Suppressor macrophage treated with lipopolysaccharide for 4 hours (primary cell): ENCODE data around the gene ATP5PB.

Experiments used
- DNase-seq: peaks from one replicate; pipeline ENCODE4 v3.0.0-alpha.2; 2020

The ATP5PB gene

DNA sequence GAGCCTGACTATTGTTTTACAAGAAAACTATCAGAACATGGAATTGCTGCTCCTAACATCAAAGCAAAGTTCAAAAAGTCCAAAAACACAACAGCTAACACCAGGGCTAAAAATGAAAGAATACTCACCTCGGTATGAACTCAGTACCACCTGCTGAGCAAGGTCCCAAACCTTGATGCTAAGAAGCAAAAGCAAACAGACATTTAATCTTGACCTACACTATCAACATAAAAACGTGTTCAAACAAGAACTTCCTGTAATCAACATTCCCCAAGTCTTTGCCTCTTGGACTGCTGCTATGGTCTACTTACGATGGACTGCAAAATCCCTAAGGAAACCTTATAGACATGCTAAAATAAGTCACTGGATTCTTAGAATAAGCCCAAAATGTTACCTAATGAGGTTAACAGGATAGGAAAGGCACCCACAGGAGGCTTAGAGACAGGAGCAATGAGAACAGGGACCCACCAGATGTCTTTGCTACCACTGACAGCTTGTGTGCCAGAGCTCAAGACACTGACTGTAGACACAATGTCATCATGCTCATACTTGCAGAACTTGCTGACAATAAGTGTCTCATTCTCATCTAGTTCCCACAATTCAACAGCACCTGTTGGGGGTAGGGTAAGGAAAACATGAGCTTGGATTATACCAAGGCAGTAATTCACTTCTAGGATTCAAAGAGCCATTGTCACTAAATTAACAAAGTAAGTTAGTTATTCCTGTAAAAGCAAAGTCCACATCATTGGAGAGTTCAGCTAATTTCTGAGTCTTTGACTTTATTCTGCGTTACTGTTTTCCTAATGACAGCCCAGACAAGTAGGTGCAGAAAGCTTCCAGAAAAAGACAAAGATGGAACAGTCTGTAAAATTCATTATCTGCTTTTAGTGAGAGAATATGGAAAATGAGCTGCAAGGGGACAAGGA lies 2.0 kb upstream of the ATP5PB start:
- DNase-seq: no peak

DNA sequence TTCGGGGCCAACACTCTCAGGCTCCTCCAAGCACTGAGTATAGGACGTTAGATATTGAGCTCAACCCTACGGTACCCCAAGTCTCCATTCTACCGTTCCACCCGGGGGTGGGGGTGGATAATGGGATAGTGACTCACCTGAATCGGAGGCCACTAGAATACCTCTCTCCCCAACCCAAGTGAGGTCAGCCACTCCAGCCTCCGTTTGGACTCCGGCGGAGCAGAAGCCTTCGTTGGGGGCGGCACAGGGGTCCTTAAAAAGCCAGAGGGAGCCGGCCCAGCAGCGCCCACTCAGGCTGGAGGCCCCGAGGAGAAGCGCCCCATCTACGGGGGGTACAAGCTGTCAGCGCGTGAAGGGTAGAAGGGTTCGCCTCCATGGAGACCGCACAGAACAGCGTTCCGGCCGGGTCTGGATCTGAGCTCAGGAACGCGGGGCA lies 764 bp upstream of the ATP5PB start:
- DNase-seq: no peak

DNA sequence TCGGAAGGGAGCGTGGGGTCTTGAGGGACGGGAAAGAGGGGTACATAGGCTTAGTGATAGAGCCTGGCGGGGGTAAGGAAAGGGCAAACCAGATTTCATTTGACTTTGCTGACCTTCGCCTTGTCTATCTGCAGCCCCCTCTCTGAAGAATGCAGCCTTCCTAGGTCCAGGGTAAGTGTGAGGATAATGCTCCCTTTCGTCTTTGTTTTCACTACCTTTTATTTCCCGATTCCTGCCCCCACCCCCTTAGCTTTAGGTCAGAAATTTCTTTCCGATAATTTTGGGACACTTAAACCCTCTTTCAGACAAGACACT lies 396 bp downstream of the ATP5PB start:
- DNase-seq: no peak

DNA sequence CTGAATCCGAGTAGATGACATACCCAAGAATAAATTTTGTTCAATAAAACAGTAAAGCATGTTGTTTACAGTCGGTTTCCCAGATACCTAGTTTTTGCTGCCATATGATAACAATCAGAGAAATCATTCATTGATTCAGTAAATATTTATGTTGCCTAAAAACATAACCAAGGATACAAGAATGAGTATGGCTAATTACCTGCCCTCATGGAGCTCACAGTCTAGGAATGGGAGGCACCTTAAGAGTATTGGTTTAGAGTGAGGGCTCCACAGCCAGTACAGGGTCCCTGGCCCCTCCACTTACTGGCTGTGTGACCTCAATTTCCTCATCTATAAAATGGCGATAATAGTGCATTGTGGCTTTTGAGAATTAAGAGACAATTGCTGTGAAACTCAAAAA lies 921 bp downstream of the ATP5PB start:
- DNase-seq: no peak

DNA sequence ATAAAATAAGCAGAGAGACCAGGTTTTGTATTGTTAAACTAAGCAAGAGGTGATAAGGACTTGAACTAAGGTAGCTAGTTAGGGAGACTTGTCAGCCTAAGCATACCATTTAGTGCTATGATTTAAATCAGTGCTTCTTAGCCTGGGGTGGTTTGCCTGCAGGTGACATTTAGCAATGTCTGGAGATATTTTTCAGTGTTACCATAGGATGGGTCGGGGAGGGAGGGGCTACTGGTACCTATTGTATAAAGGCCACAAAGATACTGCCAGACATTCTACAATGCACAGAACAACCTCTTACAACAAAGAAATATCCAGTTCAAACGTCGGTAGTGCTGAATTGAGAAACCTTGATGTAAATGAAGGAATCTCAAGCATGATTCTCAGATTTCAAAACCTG lies 3.3 kb downstream of the ATP5PB start:
- no peak for DNase-seq

DNA sequence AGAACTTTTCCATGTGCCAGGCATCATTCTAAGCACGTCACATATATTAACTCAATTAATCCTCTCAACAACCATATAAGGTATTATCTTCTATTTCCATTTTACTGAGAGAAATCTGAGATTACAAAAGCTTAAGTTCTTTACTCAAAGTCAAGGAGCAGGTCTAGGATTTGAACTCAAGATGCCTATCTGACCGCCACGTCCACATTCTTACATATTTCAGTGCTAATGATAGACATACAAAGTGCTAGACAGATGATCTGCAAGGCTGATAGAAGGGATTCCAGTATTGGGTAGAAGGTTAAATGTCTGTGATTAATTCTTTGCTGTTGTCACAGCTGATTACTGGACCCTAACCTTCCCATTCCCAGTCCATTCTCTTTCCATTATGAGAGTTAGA lies 4.4 kb downstream of the ATP5PB start:
- DNase-seq: no peak

DNA sequence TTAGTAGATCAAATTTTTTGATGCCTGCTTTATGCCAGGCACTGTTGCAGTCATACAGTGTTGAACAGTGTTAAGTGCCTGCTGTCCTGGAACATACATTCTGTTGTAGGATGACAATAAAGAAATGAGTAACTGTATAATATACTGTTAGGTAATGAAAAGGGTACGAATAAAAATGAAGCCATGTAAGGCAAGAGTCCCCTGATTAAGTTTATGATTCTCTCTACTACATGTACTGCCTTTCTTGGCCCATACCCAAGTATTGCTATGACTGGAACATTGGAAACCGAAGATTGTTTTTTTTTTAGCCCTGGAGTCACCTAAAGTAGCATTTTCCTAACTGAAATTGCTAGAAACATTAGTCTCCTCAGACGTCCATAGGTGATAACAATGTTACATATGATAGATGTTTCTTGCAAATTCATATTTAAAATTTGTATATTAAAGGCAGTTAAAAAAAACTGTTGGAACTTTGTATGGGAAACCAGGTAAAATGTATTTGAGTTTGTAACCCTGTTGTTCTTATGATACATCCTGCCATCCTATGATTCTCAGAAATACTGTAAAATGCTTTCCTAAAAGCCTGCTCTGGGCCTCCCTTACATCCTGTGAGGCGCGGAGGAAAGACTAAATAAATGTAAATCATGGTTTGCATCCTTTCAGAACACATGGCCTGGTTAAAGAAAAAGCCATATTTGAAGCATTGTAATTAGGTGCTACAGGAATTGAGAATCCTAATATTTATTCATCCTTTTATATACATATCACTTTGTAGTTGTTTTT lies 5.8 kb downstream of the ATP5PB start:
- no peak for DNase-seq

DNA sequence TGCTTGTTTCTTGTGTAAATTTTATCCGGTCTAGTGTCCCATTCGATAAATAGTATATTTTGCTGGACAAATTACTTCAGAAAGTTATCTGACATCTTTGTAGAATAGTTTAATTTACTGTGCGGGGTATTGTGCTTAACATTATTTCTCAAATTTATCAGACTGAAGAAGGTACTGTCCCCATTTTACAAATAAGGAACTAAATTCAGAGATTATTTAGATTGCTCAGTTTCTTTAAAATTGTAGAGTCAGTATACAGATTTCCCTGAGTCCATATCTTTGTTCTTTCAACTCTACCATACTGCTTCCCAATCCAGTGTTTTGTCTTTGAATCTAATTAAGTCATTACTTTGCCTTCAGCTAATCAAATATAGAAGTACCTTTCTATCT lies 6.4 kb downstream of the ATP5PB start:
- no peak for DNase-seq

DNA sequence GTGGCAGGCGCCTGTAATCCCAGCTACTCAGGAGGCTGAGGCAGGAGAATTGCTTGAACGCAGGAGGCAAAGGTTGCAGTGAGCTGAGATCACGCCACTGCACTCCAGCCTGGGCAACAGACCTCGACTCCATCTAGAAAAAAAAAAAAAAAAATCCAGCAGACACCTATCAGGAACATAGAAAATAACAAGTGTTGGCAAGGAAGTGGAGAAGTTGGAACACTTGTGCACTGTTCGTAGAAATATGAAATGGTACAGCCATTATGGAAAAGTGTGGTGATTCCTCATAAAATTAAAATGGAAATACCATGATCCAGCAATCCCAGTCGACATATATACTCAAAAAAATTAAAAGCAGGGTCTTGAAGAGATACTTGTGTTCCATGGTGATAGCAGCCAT lies 12.5 kb downstream of the ATP5PB start:
- no peak for DNase-seq

DNA sequence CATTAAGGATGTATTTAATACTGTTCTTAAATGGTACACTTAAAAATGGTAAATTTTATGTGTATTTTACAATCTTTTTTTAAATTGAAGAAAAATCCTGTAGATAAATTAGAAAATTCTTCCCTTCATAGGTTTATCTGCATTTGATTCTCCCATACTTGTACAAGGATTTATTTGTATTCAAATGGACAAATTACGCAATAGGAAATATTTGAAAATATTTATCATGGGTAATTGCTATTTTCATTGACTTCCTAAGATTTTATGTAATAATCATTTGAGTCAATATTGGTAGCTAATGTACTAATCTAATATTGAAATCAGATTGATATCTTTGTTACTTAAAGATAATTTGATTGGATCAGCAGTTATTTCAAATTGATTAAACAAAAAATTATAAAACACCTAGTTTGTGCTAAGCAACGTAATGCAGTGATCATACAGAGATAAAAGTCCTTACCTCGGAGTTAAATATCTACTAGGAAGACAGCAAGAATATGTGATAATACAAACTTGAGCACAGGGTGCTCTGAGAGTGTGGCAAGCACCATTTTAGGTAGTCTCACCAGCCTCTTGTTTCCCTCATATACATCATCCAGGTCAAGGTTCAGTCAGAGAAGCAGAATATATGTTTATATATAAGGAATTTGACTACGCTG lies 13.2 kb downstream of the ATP5PB start:
- no peak for DNase-seq

DNA sequence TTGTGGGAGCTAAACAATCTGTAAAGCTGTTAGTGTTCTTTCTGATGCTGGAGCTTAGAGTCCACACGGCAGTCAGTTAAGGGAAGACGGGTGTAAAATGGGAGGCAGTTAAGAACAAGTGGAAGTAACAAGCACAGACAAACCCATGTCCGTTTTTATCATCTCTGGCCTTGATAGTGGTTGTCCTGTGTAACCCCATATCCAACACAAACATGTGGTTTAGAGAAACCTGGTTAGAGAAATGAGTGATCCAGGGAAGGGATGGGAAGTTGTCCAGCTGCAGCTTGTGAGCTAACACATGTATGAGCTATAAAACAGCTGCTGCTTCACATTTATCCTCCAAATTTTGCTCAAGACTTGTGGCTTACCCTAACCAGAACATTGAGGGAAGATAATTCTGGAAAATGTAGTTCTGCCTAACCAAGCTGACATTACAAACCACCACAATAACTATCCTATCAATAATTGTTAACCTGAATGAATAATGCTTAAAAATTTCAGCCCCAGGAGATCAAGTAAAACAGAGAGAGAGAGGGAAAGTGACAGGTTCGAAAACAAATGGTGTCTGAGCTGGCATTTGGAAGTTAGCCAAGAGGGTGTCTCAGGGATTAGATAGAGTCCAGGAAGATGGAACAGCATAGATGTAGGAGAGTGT lies 13.9 kb downstream of the ATP5PB start:
- DNase-seq: no peak

DNA sequence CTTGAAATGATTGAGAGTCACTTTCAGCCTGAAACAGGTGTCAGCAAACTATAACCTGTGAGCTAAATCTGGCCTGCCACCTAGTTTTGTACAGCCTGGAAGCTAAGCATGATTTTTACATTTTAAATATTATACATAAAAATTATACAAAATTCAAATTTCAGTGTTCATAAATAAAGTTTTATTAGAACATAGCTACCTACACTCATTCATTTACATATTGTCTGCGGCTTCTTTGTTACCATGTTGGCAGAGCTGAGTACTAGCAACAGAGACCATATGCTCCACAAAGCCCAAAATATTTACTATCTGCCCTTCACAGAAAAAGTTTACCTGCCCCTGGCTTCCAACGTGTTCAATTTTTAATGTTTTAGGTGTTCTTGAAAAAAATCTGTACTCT lies 16.5 kb downstream of the ATP5PB start:
- no peak for DNase-seq

DNA sequence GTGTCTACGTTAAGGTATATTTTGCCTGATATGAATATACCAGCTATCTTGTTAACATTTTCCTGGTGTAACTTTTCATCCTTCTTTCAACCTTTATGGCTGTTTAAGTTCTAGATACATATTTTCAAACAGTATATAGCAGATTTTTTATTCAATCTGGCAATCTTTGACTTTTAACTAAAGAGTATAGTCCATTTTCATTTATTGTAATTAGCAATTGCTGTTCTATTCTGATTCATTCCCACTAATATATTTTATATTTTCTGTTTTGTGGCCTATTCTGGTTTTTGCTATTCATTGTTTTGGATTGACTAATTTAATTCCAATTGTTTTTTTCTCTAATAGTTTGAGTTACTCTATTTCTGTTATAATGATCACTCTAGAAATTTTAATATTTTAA lies 17.2 kb downstream of the ATP5PB start:
- DNase-seq: no peak

DNA sequence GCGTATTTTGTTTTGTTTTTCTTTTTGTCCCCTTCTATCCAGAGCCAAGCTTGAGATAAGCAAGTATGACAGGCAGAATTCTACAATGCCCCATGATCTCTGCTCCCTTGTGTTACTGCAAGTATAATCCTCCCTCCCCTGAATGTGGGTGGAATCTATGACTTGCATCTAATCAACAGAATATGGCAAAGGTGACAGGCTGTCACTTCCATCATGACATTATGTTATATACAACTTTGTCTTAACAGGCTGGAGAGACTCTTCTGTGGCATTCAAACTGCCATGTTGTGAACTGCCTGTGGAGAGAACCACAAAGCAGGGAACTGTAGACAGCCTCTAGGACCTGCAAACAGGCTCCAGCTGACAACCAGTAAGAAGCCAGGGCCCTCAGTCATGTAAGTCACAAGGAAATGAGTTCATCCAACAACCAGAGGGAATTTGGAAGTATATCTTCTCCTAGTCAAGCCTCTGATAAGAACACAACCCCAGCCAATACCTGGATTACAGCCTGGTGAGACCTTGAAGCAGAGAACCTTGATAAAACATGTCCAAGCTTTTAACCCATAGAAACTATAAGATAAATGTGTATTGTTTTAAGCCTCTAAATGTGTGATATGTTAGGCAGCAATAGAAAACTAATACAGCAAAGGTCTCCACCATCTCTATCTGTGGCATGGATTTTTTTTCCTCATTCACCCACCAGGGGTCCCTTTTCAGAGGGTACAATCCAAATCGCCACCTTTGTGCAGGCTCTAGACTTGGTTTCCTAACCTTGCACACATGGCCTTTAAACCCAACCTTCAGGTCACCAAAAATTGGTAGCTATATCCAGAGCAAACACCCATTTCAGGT lies 18.8 kb downstream of the ATP5PB start:
- DNase-seq: peak; percentile 35

DNA sequence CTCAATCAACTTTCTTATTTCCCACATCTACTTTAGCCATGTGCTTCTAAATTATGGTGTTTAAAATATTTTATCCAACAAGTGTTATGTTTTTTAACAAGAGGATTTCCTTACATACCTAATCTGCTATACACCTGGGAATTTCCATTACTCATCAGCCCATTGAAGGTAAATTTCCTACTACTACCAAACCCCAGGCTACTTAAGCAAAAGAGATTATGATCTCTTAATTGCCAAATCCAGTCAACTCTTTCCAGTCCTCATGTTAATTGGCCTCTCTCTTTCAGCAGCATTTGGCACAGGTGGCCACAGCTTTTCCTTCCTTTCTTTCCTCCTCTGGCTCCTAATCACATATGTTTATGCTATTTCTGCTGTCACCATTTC lies 19.4 kb downstream of the ATP5PB start:
- DNase-seq: no peak

DNA sequence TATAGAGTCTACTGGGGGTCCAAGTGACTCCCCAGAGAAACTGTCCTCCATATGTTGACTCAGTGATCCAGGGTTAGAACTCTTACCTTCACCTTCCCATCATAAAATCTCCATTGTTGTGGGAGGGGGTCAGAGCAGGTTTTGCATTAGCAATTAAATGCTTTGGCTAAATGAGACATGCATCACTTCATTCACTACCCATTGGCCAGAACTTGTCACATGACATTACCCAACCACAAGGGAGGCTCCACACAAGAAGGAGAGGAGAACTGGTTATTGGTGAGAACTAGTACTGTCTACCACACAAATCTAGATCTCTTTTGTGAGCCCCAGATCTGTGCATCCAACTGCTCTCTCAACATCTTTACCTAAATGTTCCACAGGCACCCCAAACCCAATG lies 20.3 kb downstream of the ATP5PB start:
- no peak for DNase-seq

DNA sequence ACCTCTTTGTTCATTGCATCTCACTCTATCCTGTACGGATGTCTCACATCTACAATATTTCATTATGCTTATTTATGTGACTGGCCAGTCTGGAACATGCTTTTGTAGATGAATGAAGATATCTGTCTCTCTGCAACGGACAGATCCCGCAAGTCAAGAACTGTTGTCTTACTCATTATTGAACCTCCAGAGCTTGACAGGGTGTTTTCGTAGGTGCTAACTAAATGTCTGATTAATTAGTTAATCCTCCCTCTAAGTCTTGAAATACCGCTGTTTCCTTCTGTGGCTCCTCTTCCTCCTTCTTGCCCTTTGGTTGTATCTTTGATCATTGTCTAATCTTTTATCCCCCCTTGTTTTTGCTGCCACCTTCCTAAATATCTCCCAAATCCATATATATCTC lies 21.3 kb downstream of the ATP5PB start:
- no peak for DNase-seq

DNA sequence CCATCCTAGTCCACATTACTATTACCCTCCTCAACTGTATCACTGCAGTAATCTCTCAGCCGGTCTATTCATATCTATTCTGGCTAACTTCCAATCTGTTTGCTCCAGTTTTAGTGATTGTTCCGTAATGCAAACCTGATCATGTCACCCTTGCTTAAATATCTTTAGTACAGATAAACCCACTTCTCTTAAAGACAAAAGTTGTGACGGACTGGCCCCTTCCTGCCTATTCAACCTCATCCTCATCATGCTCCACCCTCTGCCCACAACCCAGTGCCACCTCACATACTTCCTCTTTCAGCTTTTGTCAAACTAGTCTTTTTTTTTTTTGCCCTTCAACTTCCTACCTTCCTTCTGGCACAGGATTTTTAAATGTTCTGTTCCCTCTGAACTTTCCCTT lies 21.7 kb downstream of the ATP5PB start:
- peak; percentile 92 for DNase-seq

DNA sequence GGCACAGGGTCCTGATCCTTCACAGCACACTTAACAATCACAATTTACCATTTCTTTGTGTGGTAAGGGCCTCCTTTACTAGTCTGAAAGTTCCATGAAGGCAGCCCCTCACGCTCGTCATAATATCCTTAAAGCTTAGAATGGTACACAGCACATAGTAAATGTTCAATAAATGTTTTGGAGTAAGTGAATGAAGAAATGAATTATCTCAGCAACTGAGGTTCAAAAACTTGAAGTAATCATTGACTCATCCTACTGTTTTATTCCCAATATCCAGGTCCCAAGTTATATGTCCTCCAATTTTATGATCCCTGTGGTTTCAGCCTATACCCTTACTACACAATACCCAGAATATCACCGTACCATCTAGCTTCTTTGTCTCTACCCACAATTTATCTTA lies 22.3 kb downstream of the ATP5PB start:
- no peak for DNase-seq

DNA sequence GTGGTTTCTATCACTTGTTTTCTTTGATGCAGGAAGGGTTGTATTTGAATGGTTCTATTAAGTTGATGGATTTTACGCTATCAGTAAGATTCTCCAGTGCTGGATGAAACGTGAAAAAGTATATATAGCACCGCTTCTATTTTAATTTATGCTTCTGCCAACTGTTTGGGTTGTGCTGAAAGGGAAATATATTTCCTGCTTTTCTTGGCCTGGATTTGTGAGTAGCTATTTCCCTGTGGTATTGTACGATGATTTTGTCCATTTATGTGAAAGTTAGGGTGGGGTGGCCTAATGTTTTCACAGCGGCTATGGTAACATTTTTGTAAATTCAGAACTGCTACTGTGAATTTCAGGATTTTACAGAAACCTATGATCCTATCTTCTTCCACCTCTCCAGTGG lies 24.8 kb downstream of the ATP5PB start:
- DNase-seq: no peak

DNA sequence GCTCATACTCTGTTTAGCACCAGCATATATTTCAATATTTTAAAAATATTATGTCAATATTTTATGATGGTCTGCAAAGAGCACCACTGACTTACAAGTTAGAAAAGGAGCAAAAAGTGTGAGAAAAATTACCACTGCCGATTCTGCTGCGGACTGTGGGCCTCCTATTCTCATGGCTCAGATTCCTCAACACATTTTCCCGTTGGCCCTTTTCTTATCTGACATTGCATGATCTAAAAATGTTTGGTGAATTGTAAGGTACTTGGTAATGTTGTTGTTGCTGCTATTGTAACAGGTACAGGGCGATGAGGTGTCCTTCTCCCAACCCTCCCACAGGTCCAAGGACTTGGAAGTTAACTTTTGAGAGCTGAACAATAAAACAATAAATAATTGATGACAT lies 25.3 kb downstream of the ATP5PB start:
- DNase-seq: no peak

DNA sequence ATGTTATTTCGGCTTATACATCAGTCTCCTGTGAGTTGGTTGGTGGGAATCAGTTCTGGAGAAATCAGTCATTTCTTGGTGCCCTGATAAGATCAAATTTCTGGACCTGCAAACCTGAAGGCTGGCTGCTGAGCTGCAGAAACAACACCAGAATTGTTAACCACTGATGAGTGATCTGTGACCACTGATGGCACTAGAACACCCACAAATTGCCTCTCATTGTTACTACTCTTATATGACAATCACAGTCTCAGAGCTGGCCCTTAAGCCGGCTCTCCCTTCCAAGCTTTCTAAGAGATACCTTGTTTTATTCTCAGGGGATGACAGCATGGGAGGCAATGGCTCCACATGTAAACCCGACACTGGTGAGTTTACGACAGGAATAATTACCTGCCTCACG lies 26.4 kb downstream of the ATP5PB start:
- no peak for DNase-seq
